Fibroblast of the aortic adventitia (primary cell): ENCODE measurements around the gene UBR1. TPM values are rescaled to one million over a fixed set of nuclear protein-coding genes. Genes with fewer than 3 reads are reported as not detected.
"Not testable (repeated sequence)": the region's sequence is repeated elsewhere in the genome, so short reads cannot be mapped to it uniquely, and the experiment has no call there.

Experiments used
- DNase-seq: peaks from one replicate; pipeline ENCODE4 v3.0.0-alpha.2; 2010; ENCODE audit warnings: low read depth
- H3K4me3 ChIP-seq: 2 replicates; pipeline ENCODE4 v1.5.1; 2011; ENCODE audit warnings: low read depth, mild to moderate bottlenecking, control low read depth, low read length, moderate library complexity
- total RNA-seq: library from RNA; depleted of rRNA; stranded (reverse); fragments of >200 nt; gene quantifications from 2 replicates; pipeline ENCODE4 v1.2.3, GENCODE V29; 2012; ENCODE audit warnings: low replicate concordance
- TF ChIP-seq, protein P1 (sequence below): IDR thresholded peaks from 2 replicates; pipeline ENCODE4 v1.5.1; 2011; ENCODE audit warnings: mild to moderate bottlenecking, low read length, control low read depth, inconsistent platforms; ENCODE audit not compliant: insufficient read depth

Gene UBR1
- total RNA-seq, 1 donor: 38.1 TPM

DNA sequence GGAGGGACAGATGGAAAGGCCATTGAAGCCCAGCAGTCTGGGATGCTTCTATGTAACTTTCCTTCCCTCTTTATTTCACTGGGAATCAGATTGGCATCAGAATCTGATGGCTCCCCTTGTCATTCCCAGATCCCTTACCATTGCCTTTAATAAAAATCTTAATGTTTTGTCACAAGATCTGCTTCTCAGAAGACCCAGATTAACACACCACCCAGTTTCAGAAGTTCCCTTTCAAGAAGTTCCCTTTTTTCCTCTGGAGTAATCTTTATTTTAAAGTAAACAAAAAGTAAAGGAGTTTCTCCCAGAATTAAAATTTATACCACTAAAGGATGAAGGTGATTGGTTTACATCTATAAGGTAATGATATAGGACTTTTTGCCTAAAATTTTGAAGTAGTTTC, 76.4 kb downstream of the UBR1 start:
- DNase-seq: no peak
- no peak overlapping the region for H3K4me3 ChIP-seq
- TF ChIP-seq, protein P1, sequence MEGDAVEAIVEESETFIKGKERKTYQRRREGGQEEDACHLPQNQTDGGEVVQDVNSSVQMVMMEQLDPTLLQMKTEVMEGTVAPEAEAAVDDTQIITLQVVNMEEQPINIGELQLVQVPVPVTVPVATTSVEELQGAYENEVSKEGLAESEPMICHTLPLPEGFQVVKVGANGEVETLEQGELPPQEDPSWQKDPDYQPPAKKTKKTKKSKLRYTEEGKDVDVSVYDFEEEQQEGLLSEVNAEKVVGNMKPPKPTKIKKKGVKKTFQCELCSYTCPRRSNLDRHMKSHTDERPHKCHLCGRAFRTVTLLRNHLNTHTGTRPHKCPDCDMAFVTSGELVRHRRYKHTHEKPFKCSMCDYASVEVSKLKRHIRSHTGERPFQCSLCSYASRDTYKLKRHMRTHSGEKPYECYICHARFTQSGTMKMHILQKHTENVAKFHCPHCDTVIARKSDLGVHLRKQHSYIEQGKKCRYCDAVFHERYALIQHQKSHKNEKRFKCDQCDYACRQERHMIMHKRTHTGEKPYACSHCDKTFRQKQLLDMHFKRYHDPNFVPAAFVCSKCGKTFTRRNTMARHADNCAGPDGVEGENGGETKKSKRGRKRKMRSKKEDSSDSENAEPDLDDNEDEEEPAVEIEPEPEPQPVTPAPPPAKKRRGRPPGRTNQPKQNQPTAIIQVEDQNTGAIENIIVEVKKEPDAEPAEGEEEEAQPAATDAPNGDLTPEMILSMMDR: no peak

DNA sequence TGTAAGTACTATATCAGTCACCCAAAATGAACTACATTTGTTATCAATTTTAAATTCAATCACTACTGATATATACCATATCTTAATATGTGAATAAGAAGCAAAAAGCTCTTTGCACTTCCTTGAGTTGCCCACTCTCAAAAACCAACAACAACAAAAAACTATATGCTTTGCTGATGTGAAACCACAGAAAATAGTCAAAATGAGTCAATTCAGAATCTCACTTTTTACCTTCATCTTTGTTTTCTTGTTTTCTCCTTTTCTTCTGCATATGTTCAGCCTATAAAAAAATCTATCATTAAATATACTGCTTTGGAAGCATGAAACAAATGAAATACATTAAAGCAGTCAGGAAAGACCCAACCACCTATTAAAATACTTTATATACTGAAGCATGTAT, 80.7 kb downstream of the UBR1 start:
- DNase-seq: no peak
- TF ChIP-seq, protein P1: no peak
- no peak overlapping the region for H3K4me3 ChIP-seq

DNA sequence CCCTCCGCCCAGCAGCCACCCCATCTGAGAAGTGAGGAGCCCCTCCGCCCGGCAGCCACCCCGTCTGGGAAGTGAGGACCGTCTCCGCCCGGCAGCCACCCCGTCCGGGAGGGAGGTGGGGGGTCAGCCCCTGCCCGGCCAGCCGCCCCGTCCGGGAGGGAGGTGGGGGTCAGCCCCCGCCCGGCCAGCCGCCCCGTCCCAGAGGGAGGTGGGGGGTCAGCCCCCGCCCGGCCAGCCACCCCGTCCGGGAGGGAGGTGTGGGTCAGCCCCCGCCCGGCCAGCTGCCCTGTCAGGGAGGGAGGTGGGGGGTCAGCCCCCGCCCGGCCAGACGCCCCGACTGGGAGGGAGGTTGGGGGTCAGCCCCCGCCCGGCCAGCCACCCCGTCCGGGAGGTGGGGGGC, 91.2 kb downstream of the UBR1 start:
- not testable (repeated sequence) for DNase-seq, H3K4me3 ChIP-seq

DNA sequence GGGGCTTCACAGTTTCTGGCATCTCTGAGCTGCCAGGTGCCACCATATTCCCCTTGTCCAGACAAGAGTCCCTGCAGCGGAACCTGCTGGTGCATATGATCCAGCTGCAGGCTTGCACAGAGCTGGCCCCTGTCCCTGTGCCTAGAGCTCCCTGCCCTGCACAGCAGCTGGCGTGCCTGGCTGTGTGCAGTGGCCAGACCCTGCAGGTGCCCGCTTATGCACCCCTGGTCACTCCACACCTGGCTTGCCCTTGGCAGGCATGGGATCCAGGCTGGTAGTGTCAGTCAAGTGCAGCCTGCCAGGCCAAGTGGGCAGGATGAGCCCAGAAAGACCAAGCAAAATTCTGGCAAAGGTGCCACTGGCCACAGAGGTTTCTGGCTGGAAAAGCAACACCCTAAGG, 96.6 kb downstream of the UBR1 start:
- TF ChIP-seq, protein P1: no peak
- H3K4me3 ChIP-seq: no peak overlapping the region
- no peak for DNase-seq

DNA sequence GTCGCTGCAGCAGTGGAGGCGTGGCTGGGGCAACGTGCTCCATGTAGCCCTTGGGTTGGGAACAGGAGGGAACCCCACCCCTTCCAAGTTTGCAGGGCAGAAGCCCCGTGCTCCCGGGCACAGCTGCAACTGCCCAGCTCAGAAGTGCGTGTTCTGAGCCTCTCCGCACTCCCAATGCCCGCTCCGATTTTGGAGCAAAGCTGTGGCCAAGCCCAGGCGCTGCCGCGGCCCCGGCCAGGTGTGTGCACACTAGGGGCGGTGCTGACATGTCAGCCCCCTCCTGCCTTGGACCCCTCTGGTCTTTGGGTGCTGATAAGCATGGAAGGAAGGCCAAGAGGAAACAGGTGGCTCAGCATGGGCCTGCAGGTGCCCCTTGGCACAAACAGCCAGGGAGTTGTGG, 97.7 kb downstream of the UBR1 start:
- no peak for DNase-seq
- H3K4me3 ChIP-seq: no peak overlapping the region
- TF ChIP-seq, protein P1: no peak

DNA sequence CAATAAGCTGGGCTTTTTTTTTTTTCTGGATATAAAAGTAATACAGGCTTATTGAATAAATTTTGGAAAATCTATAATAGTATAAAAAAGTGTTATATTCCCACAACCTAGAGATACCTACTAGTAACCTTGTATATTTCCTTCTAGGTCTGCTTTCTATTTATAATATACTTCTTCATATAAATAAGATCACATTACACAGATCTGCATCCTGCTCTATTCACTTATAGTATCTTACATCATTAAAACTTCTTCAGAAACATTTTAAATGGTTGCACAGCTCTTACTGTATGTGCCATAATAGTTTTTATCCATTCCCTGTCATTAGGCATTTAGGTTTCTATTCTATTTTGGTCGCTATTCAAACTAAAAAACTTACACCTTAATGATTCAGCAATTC, 98.3 kb downstream of the UBR1 start:
- no peak overlapping the region for H3K4me3 ChIP-seq
- no peak for DNase-seq
- TF ChIP-seq, protein P1: no peak

DNA sequence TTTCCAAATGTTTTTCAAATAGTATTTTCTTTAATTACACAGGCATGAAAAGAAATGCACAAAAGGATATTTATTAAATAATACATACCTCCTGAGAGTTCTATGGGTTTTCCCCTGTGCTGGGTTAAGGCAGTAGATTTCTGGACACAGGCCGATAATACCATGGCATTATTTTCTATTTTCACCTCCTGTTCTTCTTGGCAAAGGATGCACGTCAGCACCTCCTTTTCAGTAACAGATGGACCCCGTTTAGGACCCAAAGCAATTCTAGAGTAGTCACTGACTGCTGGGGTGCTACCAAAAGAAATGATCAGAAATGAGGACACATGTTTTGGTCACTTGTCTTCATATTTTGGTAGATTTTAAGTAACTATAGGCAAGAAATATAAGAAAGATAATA, 98.8 kb downstream of the UBR1 start:
- DNase-seq: no peak
- TF ChIP-seq, protein P1: no peak
- H3K4me3 ChIP-seq: no peak overlapping the region

DNA sequence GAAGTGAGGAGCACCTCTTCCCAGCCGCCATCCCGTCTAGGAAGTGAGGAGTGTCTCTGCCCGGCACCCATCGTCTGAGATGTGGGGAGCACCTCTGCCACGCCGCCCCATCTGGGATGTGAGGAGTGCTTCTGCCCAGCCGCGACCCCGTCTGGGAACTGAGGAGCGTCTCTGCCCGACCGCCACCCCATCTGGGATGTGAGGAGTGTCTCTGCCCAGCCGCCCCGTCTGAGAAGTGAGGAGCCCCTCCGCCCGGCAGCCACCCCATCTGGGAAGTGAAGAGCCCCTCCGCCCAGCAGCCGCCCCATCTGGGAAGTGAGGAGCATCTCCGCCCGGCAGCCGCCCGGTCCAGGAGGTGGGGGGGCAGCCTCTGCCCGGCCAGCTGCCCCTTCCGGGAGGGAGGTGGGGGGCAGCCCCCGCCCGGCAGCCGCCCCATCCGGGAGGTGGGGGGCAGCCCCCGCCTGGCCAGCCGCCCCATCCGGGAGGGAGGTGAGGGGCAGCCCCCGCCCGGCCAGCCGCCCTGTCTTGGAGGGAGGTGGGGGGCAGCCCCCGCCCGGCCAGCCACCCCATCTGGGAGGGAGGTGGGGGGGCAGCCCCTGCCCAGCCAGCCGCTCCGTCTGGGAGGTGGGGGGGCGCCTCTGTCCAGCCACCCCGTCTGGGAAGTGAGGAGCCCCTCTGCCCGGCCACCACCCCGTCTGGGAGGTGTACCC, 100.8 kb downstream of the UBR1 start:
- DNase-seq, H3K4me3 ChIP-seq: not testable (repeated sequence)
